Astrocyte (in vitro differentiated cells and primary cell): Measurements from ENCODE around the gene TMEM167B. TPM values are rescaled to one million over a fixed set of nuclear protein-coding genes. Genes with fewer than 3 reads are reported as not detected.

Experiments used
- DNase-seq: peaks from one replicate; pipeline ENCODE4 v3.0.0-alpha.2; 2010; ENCODE audit warnings: low read depth
- FAIRE-seq: peaks from 2 replicates; lab custom pipeline; 2011; peaks lifted over from hg19 to GRCh38; lab: Jason Lieb, UNC
- H2AFZ ChIP-seq: 2 replicates; pipeline ENCODE4 v1.6.0; 2012; ENCODE audit warnings: low read depth, low read length, inconsistent platforms
- H3K27ac ChIP-seq: 2 replicates; pipeline ENCODE4 v1.5.1; 2011; ENCODE audit warnings: low read depth, low read length, inconsistent platforms
- H3K27me3 ChIP-seq: 2 replicates; pipeline ENCODE4 v1.6.0; 2011; ENCODE audit warnings: low read length, inconsistent platforms; ENCODE audit not compliant: insufficient read depth
- H3K36me3 ChIP-seq: 2 replicates; pipeline ENCODE4 v1.5.1; 2011; ENCODE audit warnings: low read length, inconsistent platforms; ENCODE audit not compliant: insufficient read depth
- H3K4me1 ChIP-seq: 2 replicates; pipeline ENCODE4 v1.5.1; 2011; ENCODE audit warnings: low read length, inconsistent platforms; ENCODE audit not compliant: insufficient read depth
- H3K4me2 ChIP-seq: 2 replicates; pipeline ENCODE4 v1.6.0; 2012; ENCODE audit warnings: low read length, inconsistent platforms
- H3K4me3 ChIP-seq: 2 replicates; pipeline ENCODE4 v1.5.1; 2011; ENCODE audit warnings: low read depth, mild to moderate bottlenecking, low read length, inconsistent platforms; ENCODE audit not compliant: insufficient read depth
- H3K79me2 ChIP-seq: 2 replicates; pipeline ENCODE4 v1.6.0; 2012; ENCODE audit warnings: mild to moderate bottlenecking, low read length, inconsistent platforms; ENCODE audit not compliant: insufficient read depth
- H3K9ac ChIP-seq: 2 replicates; pipeline ENCODE4 v1.6.0; 2012; ENCODE audit warnings: mild to moderate bottlenecking, low read length, inconsistent platforms
- H3K9me3 ChIP-seq: 2 replicates; pipeline ENCODE4 v1.5.1; 2012; ENCODE audit warnings: low read depth, mild to moderate bottlenecking, low read length, inconsistent platforms; ENCODE audit not compliant: insufficient read depth
- H4K20me1 ChIP-seq: 2 replicates; pipeline ENCODE4 v1.6.0; 2012; ENCODE audit warnings: low read length, inconsistent platforms; ENCODE audit not compliant: insufficient read depth
- H3K27ac Mint-ChIP-seq: one replicate; pipeline ENCODE4 v1.8.0; 2021; ENCODE audit warnings: mild to moderate bottlenecking, mixed read lengths; ENCODE audit not compliant: unreplicated experiment
- H3K27me3 Mint-ChIP-seq: one replicate; pipeline ENCODE4 v1.8.0; 2021; ENCODE audit warnings: low read depth, mixed read lengths; ENCODE audit not compliant: unreplicated experiment
- H3K36me3 Mint-ChIP-seq: one replicate; pipeline ENCODE4 v1.8.0; 2021; ENCODE audit warnings: low read depth, mixed read lengths; ENCODE audit not compliant: unreplicated experiment
- H3K4me1 Mint-ChIP-seq: one replicate; pipeline ENCODE4 v1.8.0; 2021; ENCODE audit warnings: low read depth, mixed read lengths; ENCODE audit not compliant: unreplicated experiment
- H3K4me3 Mint-ChIP-seq: one replicate; pipeline ENCODE4 v1.8.0; 2021; ENCODE audit warnings: mild to moderate bottlenecking, moderate library complexity, mixed read lengths; ENCODE audit not compliant: unreplicated experiment
- H3K9me3 Mint-ChIP-seq: one replicate; pipeline ENCODE4 v1.8.0; 2021; ENCODE audit warnings: mild to moderate bottlenecking, mixed read lengths; ENCODE audit not compliant: unreplicated experiment
- EZH2 ChIP-seq: IDR thresholded peaks from 2 replicates; pipeline ENCODE4 v1.6.1; 2012; ENCODE audit warnings: mild to moderate bottlenecking, low read length, inconsistent platforms; ENCODE audit not compliant: insufficient read depth
- total RNA-seq: library from RNA; stranded (reverse); gene quantifications from 2 replicates; pipeline ENCODE4 v1.2.1, GENCODE V29; 2021
- TF ChIP-seq, protein P1 (sequence below): IDR thresholded peaks from 2 replicates; pipeline ENCODE4 v1.5.1; 2011; ENCODE audit warnings: low read depth, mild to moderate bottlenecking, inconsistent platforms, low read length, moderate library complexity; ENCODE audit not compliant: insufficient read depth

The TMEM167B gene
- total RNA-seq, 1 donor from 2014 or later: 31.9 TPM

- Histone ChIP-seq H3K4me1 (peaks cover 5% of the 10 kb centered on the region), H3K27me3 (no peaks in the 10 kb centered on the region), H3K4me3 (no peak overlapping the region), H3K9me3 (no peaks in the 10 kb centered on the region), H2AFZ (no peak overlapping the region), H3K79me2 (peaks cover 3% of the 10 kb centered on the region), H3K27ac (no peak overlapping the region), H4K20me1 (no peaks in the 10 kb centered on the region), H3K36me3 (no peaks in the 10 kb centered on the region), H3K4me2 (no peak overlapping the region), H3K9ac (no peak overlapping the region)
- Mint-ChIP-seq H3K27ac (no peak overlapping the region), H3K36me3 (no peaks in the 10 kb centered on the region), H3K27me3 (no peaks in the 10 kb centered on the region), H3K4me1 (peaks cover 12% of the 10 kb centered on the region), H3K9me3 (no peaks in the 10 kb centered on the region), H3K4me3 (no peak overlapping the region)
- TF ChIP-seq EZH2: no peak
- TF ChIP-seq, protein P1, sequence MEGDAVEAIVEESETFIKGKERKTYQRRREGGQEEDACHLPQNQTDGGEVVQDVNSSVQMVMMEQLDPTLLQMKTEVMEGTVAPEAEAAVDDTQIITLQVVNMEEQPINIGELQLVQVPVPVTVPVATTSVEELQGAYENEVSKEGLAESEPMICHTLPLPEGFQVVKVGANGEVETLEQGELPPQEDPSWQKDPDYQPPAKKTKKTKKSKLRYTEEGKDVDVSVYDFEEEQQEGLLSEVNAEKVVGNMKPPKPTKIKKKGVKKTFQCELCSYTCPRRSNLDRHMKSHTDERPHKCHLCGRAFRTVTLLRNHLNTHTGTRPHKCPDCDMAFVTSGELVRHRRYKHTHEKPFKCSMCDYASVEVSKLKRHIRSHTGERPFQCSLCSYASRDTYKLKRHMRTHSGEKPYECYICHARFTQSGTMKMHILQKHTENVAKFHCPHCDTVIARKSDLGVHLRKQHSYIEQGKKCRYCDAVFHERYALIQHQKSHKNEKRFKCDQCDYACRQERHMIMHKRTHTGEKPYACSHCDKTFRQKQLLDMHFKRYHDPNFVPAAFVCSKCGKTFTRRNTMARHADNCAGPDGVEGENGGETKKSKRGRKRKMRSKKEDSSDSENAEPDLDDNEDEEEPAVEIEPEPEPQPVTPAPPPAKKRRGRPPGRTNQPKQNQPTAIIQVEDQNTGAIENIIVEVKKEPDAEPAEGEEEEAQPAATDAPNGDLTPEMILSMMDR: no peak
- DNase-seq (no peak), FAIRE-seq (no peak)
Measured at GRCh38 chr1:109080441-109081082, 10.0 kb upstream of the TMEM167B start.

DNA sequence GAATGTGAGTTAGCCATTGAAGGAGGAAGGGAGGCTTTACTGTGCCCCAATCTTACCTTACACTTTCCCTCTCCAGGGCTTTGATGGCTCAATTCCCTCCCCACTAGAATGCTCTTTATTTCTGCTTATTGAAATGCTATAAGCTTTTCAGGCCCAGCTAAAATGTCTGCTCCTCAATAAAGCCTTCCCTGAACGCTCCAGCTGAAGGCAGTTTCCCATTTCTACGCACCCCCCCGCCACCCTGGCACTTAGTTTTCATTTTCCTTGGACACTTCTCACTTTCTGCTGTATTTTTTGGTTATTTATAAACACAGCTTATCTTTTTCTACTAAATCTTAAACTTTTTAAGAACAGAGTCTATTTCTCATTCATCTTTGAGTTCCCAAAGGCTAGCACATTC lies 7.1 kb upstream of the TMEM167B start:
- H4K20me1 ChIP-seq: no peaks in the 10 kb centered on the region

More for the DNA sequence above, 7.1 kb upstream of the TMEM167B start:
- H3K27me3 ChIP-seq: no peaks in the 10 kb centered on the region
- H3K79me2 ChIP-seq: no peaks in the 10 kb centered on the region
- no peak overlapping the region for H3K4me2 ChIP-seq
- peaks cover 10% of the 10 kb centered on the region for H3K4me1 Mint-ChIP-seq
- no peaks in the 10 kb centered on the region for H3K36me3 ChIP-seq
- H3K4me3 Mint-ChIP-seq: no peak overlapping the region
- H3K27ac Mint-ChIP-seq: no peak overlapping the region
- peaks cover 3% of the 10 kb centered on the region for H3K4me1 ChIP-seq
- no peak for DNase-seq
- H3K9me3 Mint-ChIP-seq: no peaks in the 10 kb centered on the region
- no peaks in the 10 kb centered on the region for H3K27me3 Mint-ChIP-seq
- TF ChIP-seq, protein P1: no peak
- TF ChIP-seq EZH2: no peak
- FAIRE-seq: no peak
- no peaks in the 10 kb centered on the region for H3K36me3 Mint-ChIP-seq
- no peaks in the 10 kb centered on the region for H3K9me3 ChIP-seq
- H2AFZ ChIP-seq: no peak overlapping the region
- H3K9ac ChIP-seq: no peak overlapping the region
- no peak overlapping the region for H3K4me3 ChIP-seq
- no peak overlapping the region for H3K27ac ChIP-seq
